SU-DHL-6 (cell line): ENCODE results near the gene GAGE1.

Experiments used
- EZH2phosphoT487 ChIP-seq: fragments of 200-600 bp; sonication (generic), shearing (Covaris generic); conservative IDR thresholded peaks from 2 replicates; pipeline ENCODE4 v1.6.1; 2018; ENCODE audit warnings: mild to moderate bottlenecking, antibody characterized with exemption, low read length, moderate library complexity, mixed read lengths
- TF ChIP-seq, protein P1 (sequence below): fragments of 200-600 bp; sonication (generic); IDR thresholded peaks from one replicate; pipeline ENCODE4 v1.5.1; 2017; ENCODE audit warnings: antibody characterized with exemption, mild to moderate bottlenecking, low read length, moderate library complexity; ENCODE audit not compliant: insufficient read depth, poor library complexity, severe bottlenecking

DNA sequence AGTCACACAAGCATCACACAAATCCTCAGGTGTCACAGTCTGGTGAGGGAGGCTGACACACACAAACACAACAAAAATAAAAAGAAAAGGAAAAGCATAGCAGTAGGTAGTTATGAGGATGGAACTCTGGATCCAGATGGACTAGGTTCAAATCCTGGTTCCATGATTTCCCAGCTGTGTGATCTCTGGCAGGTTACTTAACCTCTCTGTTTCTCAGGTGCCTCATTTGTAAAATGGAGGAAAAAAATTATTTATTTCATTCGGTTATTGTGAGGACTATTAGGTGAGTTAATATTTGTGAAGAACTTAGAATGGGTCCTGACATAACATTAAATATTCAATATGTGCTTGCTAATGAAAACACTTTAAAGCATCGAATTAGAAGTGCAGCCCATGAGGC, 19.8 kb downstream of the GAGE1 start:
- no peak for TF ChIP-seq EZH2phosphoT487
- TF ChIP-seq, protein P1, sequence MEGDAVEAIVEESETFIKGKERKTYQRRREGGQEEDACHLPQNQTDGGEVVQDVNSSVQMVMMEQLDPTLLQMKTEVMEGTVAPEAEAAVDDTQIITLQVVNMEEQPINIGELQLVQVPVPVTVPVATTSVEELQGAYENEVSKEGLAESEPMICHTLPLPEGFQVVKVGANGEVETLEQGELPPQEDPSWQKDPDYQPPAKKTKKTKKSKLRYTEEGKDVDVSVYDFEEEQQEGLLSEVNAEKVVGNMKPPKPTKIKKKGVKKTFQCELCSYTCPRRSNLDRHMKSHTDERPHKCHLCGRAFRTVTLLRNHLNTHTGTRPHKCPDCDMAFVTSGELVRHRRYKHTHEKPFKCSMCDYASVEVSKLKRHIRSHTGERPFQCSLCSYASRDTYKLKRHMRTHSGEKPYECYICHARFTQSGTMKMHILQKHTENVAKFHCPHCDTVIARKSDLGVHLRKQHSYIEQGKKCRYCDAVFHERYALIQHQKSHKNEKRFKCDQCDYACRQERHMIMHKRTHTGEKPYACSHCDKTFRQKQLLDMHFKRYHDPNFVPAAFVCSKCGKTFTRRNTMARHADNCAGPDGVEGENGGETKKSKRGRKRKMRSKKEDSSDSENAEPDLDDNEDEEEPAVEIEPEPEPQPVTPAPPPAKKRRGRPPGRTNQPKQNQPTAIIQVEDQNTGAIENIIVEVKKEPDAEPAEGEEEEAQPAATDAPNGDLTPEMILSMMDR = no peak
